ENCODE results near the gene CCDC77. TPM values are rescaled to one million over a fixed set of nuclear protein-coding genes. Genes with fewer than 3 reads are reported as not detected.

CCDC77 gene
- total RNA-seq, 4 donors from 2014 or later = 3.2 to 76.7 (median 6.6) TPM

GRCh38 chr12:386651-387050, 14.8 kb upstream of the CCDC77 start:
- Histone ChIP-seq H3K4me1 (peaks cover 0 to 19% (median 7%) of the 10 kb centered on the region in 4 donors), H3K4me3 (peak overlapping the region in 1 of 4 donors; percentile 92), H3K27ac (no peak overlapping the region), H3K36me3 (peaks cover 0 to 31% (median 0%) of the 10 kb centered on the region in 3 donors), H3K27me3 (no peaks in the 10 kb centered on the region), H3K9me3 (no peaks in the 10 kb centered on the region)
- DNase-seq = no peak
- TF ChIP-seq CTCF (IDR thresholded peaks at IDR 0.05) = no peak

- peaks cover 0 to 19% (median 0%) of the 10 kb centered on the region in 3 donors for H3K36me3 ChIP-seq
- peak overlapping the region; percentile 71 to 92 (median 81) for H3K4me3 ChIP-seq
- H3K4me1 ChIP-seq = peaks cover 0 to 19% (median 7%) of the 10 kb centered on the region in 4 donors
- H3K9me3 ChIP-seq = no peaks in the 10 kb centered on the region
- DNase-seq = no peak
- no peaks in the 10 kb centered on the region for H3K27me3 ChIP-seq
- H3K27ac ChIP-seq = peak overlapping the region; percentile 94 to 95 (median 94)
- TF ChIP-seq POLR2A (IDR thresholded peaks at IDR 0.05) = peak in 1 of 2 donors; percentile 12
- no peak for TF ChIP-seq CTCF (IDR thresholded peaks at IDR 0.05)
These were observed 13.4 kb upstream of the CCDC77 start for GRCh38 chr12:388012-388411.

- Histone ChIP-seq H3K9me3 (no peaks in the 10 kb centered on the region), H3K4me3 (peak overlapping the region; percentile 71 to 92 (median 81)), H3K27ac (peak overlapping the region; percentile 94 to 95 (median 94)), H3K36me3 (peaks cover 0 to 13% (median 0%) of the 10 kb centered on the region in 3 donors), H3K4me1 (peaks cover 0 to 19% (median 7%) of the 10 kb centered on the region in 4 donors), H3K27me3 (no peaks in the 10 kb centered on the region)
- DNase-seq = peak in 2 of 3 donors; percentile 37 to 59
- TF ChIP-seq CTCF (IDR thresholded peaks at IDR 0.05) (no peak), POLR2A (IDR thresholded peaks at IDR 0.05) (no peak)
These were observed 12.8 kb upstream of the CCDC77 start for GRCh38 chr12:388541-389141.

- Histone ChIP-seq H3K4me3 (peak within 1 kb of the TSS; percentile 71 to 92 (median 81)), H3K9me3 (no peaks in the 10 kb centered on the region), H3K27ac (peak within 1 kb of the TSS; percentile 94 to 95 (median 94)), H3K27me3 (no peaks in the 10 kb centered on the region), H3K4me1 (peaks cover 0 to 19% (median 7%) of the 10 kb centered on the region in 4 donors), H3K36me3 (peaks cover 0 to 5% (median 0%) of the 10 kb centered on the region in 3 donors)
- DNase-seq = peak; percentile 85 to 96 (median 96)
- TF ChIP-seq POLR2A (IDR thresholded peaks at IDR 0.05) (peak; percentile 50 to 51), CTCF (IDR thresholded peaks at IDR 0.05) (peak in 3 of 6 experiments; percentile 6 to 31 (median 22))
These were observed 12.0 kb upstream of the CCDC77 start, which contains the start of gene KDM5A for GRCh38 chr12:389142-390096. Gene KDM5A (minus strand): TSS chr12:389320. CDS start chr12:389091, 229 bp downstream.

- peaks cover 0 to 4% (median 0%) of the 10 kb centered on the region in 4 donors for H3K4me1 ChIP-seq
- H3K27me3 ChIP-seq = no peaks in the 10 kb centered on the region
- TF ChIP-seq CTCF (IDR thresholded peaks at IDR 0.05) (no peak), POLR2A (IDR thresholded peaks at IDR 0.05) (no peak)
- no peaks in the 10 kb centered on the region for H3K36me3 ChIP-seq
- H3K27ac ChIP-seq = peak overlapping the region in 2 of 4 donors; percentile 40 to 76
- H3K9me3 ChIP-seq = no peaks in the 10 kb centered on the region
- DNase-seq = no peak
- H3K4me3 ChIP-seq = peak overlapping the region; percentile 54 to 74 (median 64)
These were observed 616 bp upstream of the CCDC77 start for GRCh38 chr12:400828-401227.

All from Peyer's patch (tissue), 4 donors.